Esophagus muscularis mucosa (tissue), 3 donors: ENCODE data around the gene YBX2.
"Not testable (repeated sequence)": the region's sequence is repeated elsewhere in the genome, so short reads cannot be mapped to it uniquely, and the experiment has no call there.

Source experiments
- POLR2A ChIP-seq: fragments of 450-650 bp; IDR thresholded peaks from one replicate; pipeline ENCODE4 v1.6.1; 2017; ENCODE audit warnings: antibody characterized with exemption, moderate library complexity, mild to moderate bottlenecking, low read depth
- POLR2AphosphoS5 ChIP-seq, 2 donors: sonication (generic); formaldehyde crosslinking; IDR thresholded peaks; one replicate each; pipeline ENCODE4 v1.6.1; 2017; ENCODE audit warnings: antibody characterized with exemption in 2 of 2
- TF ChIP-seq, protein P1 (sequence below), 3 experiments: fragments of 200-600 bp in 2 of 3; fragments of 450-650 bp in 1 of 3; sonication (generic) in 2 of 3; IDR thresholded peaks; one replicate each; pipeline ENCODE4 v1.5.1; 2017 to 2019; ENCODE audit warnings: antibody characterized with exemption in 3 of 3, mild to moderate bottlenecking in 2 of 3, moderate library complexity in 1 of 3

DNA sequence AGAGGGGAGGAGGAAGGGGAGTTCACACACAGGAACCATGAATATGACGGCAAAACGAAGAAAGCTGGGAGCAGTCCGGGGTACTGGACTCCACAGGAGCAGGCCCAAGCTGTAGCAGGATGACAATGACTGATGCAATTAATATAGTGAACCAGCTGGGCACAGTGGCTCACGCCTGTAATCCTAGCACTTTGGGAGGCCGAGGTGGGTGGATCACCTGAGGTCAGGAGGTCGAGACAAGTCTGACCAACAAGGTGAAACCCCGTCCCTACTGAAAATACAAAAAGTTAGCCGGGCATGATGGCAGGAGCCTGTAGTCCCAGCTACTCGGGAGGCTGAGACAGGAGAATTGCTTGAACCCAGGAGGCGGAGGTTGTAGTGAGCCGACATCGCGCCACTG lies 41.3 kb upstream of the YBX2 start:
- not testable (repeated sequence) for TF ChIP-seq POLR2A; POLR2AphosphoS5 (IDR thresholded peaks at IDR 0.05)
- TF ChIP-seq, protein P1, sequence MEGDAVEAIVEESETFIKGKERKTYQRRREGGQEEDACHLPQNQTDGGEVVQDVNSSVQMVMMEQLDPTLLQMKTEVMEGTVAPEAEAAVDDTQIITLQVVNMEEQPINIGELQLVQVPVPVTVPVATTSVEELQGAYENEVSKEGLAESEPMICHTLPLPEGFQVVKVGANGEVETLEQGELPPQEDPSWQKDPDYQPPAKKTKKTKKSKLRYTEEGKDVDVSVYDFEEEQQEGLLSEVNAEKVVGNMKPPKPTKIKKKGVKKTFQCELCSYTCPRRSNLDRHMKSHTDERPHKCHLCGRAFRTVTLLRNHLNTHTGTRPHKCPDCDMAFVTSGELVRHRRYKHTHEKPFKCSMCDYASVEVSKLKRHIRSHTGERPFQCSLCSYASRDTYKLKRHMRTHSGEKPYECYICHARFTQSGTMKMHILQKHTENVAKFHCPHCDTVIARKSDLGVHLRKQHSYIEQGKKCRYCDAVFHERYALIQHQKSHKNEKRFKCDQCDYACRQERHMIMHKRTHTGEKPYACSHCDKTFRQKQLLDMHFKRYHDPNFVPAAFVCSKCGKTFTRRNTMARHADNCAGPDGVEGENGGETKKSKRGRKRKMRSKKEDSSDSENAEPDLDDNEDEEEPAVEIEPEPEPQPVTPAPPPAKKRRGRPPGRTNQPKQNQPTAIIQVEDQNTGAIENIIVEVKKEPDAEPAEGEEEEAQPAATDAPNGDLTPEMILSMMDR (IDR thresholded peaks at IDR 0.05): not testable (repeated sequence)
